Body of pancreas (tissue), 4 donors: ENCODE data around the gene TRPC1. TPM values are rescaled to one million over a fixed set of nuclear protein-coding genes. Genes with fewer than 3 reads are reported as not detected.
"Not testable (repeated sequence)": the region's sequence is repeated elsewhere in the genome, so short reads cannot be mapped to it uniquely, and the experiment has no call there.

Experiments
- ATAC-seq: fragments of 150-250 bp; one replicate; pipeline ENCODE4 v1.9.1; 2016
- DNase-seq, 4 donors: peaks; one replicate each; pipeline ENCODE4 v3.0.0-alpha.2; 2019
- H3K27ac ChIP-seq, 4 donors: fragments of 200-600 bp; sonication (generic); 1 replicate in 3 of 4; 2 replicates in 1 of 4; pipeline versions ENCODE4 v1.5.1 to v1.6.1; 2016 to 2019; ENCODE audit warnings: mild to moderate bottlenecking in 1 of 4, mixed read lengths in 1 of 4, moderate library complexity in 1 of 4
- H3K27me3 ChIP-seq, 2 donors: fragments of 200-600 bp; sonication (generic); one replicate each; pipeline ENCODE4 v1.6.0; 2016; ENCODE audit warnings: mild to moderate bottlenecking in 1 of 2
- H3K36me3 ChIP-seq, 2 donors: fragments of 200-600 bp; sonication (generic); replicated peaks in 1 of 2; 2 replicates each; pipeline ENCODE4 v1.5.1; 2016; ENCODE audit warnings: low read depth in 2 of 2; ENCODE audit not compliant: insufficient read depth in 1 of 2
- H3K4me1 ChIP-seq: fragments of 200-600 bp; sonication (generic); one replicate; pipeline ENCODE4 v1.6.0; 2016
- H3K4me3 ChIP-seq, 2 donors: fragments of 200-600 bp; sonication (generic); 1 replicate in 1 of 2; 2 replicates in 1 of 2; pipeline ENCODE4 v1.5.1; 2016 to 2019
- H3K9me3 ChIP-seq, 3 donors: fragments of 200-600 bp; sonication (generic); 1 replicate in 2 of 3; 2 replicates in 1 of 3; pipeline ENCODE4 v1.5.1; 2016
- CTCF ChIP-seq, 7 experiments: fragments of 450-650 bp in 4 of 7; fragments of 200-600 bp in 3 of 7; sonication (generic) in 3 of 7; IDR thresholded peaks; one replicate each; pipeline ENCODE4 v1.5.1; 2016 to 2019; ENCODE audit warnings: antibody characterized with exemption in 7 of 7
- POLR2A ChIP-seq, 3 donors: fragments of 450-650 bp; IDR thresholded peaks; one replicate each; pipeline ENCODE4 v1.6.1; 2016; ENCODE audit warnings: antibody characterized with exemption in 3 of 3, mild to moderate bottlenecking in 2 of 3
- WGBS, 2 donors: methylation state at CpG; one replicate each; pipeline ENCODE4 v1.1.5; 2017; 5-methylcytosine and 5-hydroxymethylcytosine counted together
- intact Hi-C: fragments of 100-400 bp; cut with DNase I; formaldehyde crosslinking; loops from one replicate; pipeline ENCODE4 v1.15.1; 2023
- total RNA-seq, 2 donors: library from RNA; depleted of rRNA; stranded (reverse); fragments of >200 nt; gene quantifications; one replicate each; pipeline ENCODE4 v1.1.0, GENCODE V29; 2016

Gene TRPC1
- total RNA-seq, 2 donors from 2014 or later, result 6.9 to 7.5 TPM

GRCh38 chr3:142709207-142709606, 14.6 kb upstream of the TRPC1 start:
- WGBS, 2 donors, result 94 to 99% methylated on average over 5 of the region's 5 CpGs
- Histone ChIP-seq H3K27me3 (no peaks in the 10 kb centered on the region), H3K9me3 (no peaks in the 10 kb centered on the region), H3K4me3 (no peak overlapping the region), H3K36me3 (no peaks in the 10 kb centered on the region), H3K4me1 (no peaks in the 10 kb centered on the region), H3K27ac (no peak overlapping the region)
- ATAC-seq (no peak), DNase-seq (no peak)
- TF ChIP-seq CTCF (IDR thresholded peaks at IDR 0.05) (no peak), POLR2A (IDR thresholded peaks at IDR 0.05) (no peak)
- intact Hi-C loops, result no loop called here

GRCh38 chr3:142714882-142715281, 9.0 kb upstream of the TRPC1 start:
- H3K36me3 ChIP-seq, H3K27me3 ChIP-seq, ATAC-seq, H3K9me3 ChIP-seq, DNase-seq, intact Hi-C loops, H3K4me3 ChIP-seq, H3K4me1 ChIP-seq, H3K27ac ChIP-seq: not testable (repeated sequence)
- 93 to 100% methylated on average over 3 of the region's 3 CpGs for WGBS, 2 donors

- no peaks in the 10 kb centered on the region for H3K36me3 ChIP-seq
- ATAC-seq, result no peak
- H3K4me1 ChIP-seq, result no peaks in the 10 kb centered on the region
- 90 to 92% methylated on average over 4 of the region's 4 CpGs for WGBS, 2 donors
- intact Hi-C loops, result no loop called here
- no peak overlapping the region for H3K27ac ChIP-seq
- TF ChIP-seq CTCF (IDR thresholded peaks at IDR 0.05), result no peak
- TF ChIP-seq POLR2A (IDR thresholded peaks at IDR 0.05), result no peak
- no peak for DNase-seq
- H3K9me3 ChIP-seq, result no peaks in the 10 kb centered on the region
- H3K27me3 ChIP-seq, result no peaks in the 10 kb centered on the region
- H3K4me3 ChIP-seq, result no peak overlapping the region
Observed at GRCh38 chr3:142716102-142716501, 7.7 kb upstream of the TRPC1 start.

- Histone ChIP-seq H3K27me3 (no peaks in the 10 kb centered on the region), H3K4me3 (peak overlapping the region in 1 of 2 donors; percentile 65), H3K36me3 (no peaks in the 10 kb centered on the region), H3K4me1 (peaks cover 10% of the 10 kb centered on the region), H3K9me3 (no peaks in the 10 kb centered on the region), H3K27ac (peak overlapping the region in 3 of 4 donors; percentile 44 to 77 (median 66))
- ATAC-seq (peak; percentile 12), DNase-seq (no peak)
- TF ChIP-seq POLR2A (IDR thresholded peaks at IDR 0.05) (no peak), CTCF (IDR thresholded peaks at IDR 0.05) (no peak)
- intact Hi-C loops, result no loop called here
- 0% methylated on average over 9 to 10 of the region's 10 CpGs for WGBS, 2 donors
Observed at GRCh38 chr3:142723665-142723967, 218 bp upstream of the TRPC1 start.

GRCh38 chr3:142724682-142725356, 985 bp downstream of the TRPC1 start:
- ATAC-seq (peak; percentile 16), DNase-seq (peak; percentile 8 to 23 (median 22))
- 11 to 39% methylated on average over 12 to 35 of the region's 35 CpGs for WGBS, 2 donors
- H3K4me3 ChIP-seq, result peak overlapping the region; percentile 34 to 65
- H3K4me1 ChIP-seq, result peaks cover 10% of the 10 kb centered on the region
- H3K36me3 ChIP-seq, result no peaks in the 10 kb centered on the region
- H3K27ac ChIP-seq, result peak overlapping the region in 3 of 4 donors; percentile 44 to 77 (median 66)
- no peaks in the 10 kb centered on the region for H3K27me3 ChIP-seq
- H3K9me3 ChIP-seq, result no peaks in the 10 kb centered on the region
- TF ChIP-seq POLR2A (IDR thresholded peaks at IDR 0.05), result no peak
- intact Hi-C loops, result no loop called here

GRCh38 chr3:142725357-142725739, 1.5 kb downstream of the TRPC1 start:
- intact Hi-C loops, result no loop called here
- H3K36me3 ChIP-seq, result no peaks in the 10 kb centered on the region
- H3K4me1 ChIP-seq, result peaks cover 10% of the 10 kb centered on the region
- 72 to 76% methylated on average over 5 of the region's 5 CpGs for WGBS, 2 donors
- H3K27me3 ChIP-seq, result no peaks in the 10 kb centered on the region
- TF ChIP-seq CTCF (IDR thresholded peaks at IDR 0.05), result no peak
- TF ChIP-seq POLR2A (IDR thresholded peaks at IDR 0.05), result no peak
- H3K27ac ChIP-seq, result no peak overlapping the region
- H3K9me3 ChIP-seq, result no peaks in the 10 kb centered on the region
- ATAC-seq (no peak), DNase-seq (no peak)
- no peak overlapping the region for H3K4me3 ChIP-seq
